ENCODE data around the gene NCOR2. TPM values are rescaled to one million over a fixed set of nuclear protein-coding genes. Genes with fewer than 3 reads are reported as not detected.
A peak's percentile ranks its signal among the peaks of the same experiment; 100 is the strongest.

Gene NCOR2
- total RNA-seq, 1 donor: 45.2 TPM

DNA sequence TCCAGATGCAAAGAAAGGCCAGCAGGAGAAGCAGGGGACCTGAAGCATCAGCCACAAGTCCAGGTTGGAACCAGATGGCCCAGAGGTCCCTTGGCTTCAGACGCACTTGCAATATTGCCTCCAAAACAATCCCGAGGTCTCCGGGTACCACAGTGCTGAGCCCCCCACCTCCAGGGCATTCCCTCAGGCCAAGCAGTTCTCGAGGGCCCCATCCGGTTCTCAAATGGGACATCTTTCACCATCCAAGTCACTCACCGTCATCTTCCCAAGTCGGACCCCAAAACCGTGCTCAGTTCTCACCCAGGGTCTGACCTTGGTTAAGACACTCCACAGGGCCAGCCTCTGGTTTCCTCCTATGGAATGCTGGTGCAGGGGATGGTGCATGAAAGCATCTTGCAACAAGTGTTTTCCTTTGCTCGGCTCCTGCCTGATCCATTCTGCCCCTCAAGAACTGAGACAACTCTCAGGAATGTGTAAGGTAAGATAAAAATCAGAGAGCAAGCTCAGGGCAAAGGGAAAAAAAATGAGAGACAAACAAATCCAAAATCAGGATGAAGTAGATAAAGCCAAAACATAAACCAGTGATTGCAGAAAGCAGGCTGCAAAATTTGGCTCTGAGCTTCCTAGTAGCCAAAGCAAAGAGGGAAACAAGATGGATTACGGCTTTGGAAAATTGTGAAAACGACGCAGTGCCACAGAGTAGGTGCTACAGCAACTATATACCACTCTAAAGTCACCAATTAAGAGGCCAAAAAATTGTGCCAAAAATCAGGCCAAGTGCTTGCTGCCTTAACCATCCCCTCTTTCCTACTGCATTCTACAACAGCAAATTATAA is 8.0 kb downstream of the NCOR2 start:
- Histone ChIP-seq H3K36me3 (ENCODE audit: insufficient read depth, low read length) (no peaks in the 10 kb centered on the region), H3K27ac (ENCODE audit: low read depth, low read length) (no peak overlapping the region), H3K79me2 (ENCODE audit: insufficient read depth, low read length) (peaks cover 98% of the 10 kb centered on the region), H2AFZ (ENCODE audit: low read length) (no peak overlapping the region), H3K4me2 (ENCODE audit: insufficient read depth, low read length) (no peak overlapping the region), H3K27me3 (ENCODE audit: insufficient read depth, low read length) (no peaks in the 10 kb centered on the region), H3K9me3 (ENCODE audit: low read depth, low read length) (no peaks in the 10 kb centered on the region), H3K4me1 (ENCODE audit: insufficient read depth, low read length) (peaks cover 6% of the 10 kb centered on the region), H3K4me3 (ENCODE audit: insufficient read depth, low read length) (no peak overlapping the region), H4K20me1 (ENCODE audit: insufficient read depth, low read length) (peaks cover 89% of the 10 kb centered on the region)
- TF ChIP-seq, protein P1, sequence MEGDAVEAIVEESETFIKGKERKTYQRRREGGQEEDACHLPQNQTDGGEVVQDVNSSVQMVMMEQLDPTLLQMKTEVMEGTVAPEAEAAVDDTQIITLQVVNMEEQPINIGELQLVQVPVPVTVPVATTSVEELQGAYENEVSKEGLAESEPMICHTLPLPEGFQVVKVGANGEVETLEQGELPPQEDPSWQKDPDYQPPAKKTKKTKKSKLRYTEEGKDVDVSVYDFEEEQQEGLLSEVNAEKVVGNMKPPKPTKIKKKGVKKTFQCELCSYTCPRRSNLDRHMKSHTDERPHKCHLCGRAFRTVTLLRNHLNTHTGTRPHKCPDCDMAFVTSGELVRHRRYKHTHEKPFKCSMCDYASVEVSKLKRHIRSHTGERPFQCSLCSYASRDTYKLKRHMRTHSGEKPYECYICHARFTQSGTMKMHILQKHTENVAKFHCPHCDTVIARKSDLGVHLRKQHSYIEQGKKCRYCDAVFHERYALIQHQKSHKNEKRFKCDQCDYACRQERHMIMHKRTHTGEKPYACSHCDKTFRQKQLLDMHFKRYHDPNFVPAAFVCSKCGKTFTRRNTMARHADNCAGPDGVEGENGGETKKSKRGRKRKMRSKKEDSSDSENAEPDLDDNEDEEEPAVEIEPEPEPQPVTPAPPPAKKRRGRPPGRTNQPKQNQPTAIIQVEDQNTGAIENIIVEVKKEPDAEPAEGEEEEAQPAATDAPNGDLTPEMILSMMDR (IDR thresholded peaks at IDR 0.05; ENCODE audit: extremely low read depth, low read depth, low read length): no peak
- peak; percentile 3 for DNase-seq (ENCODE audit: insufficient read length, low spot score, missing footprints)

DNA sequence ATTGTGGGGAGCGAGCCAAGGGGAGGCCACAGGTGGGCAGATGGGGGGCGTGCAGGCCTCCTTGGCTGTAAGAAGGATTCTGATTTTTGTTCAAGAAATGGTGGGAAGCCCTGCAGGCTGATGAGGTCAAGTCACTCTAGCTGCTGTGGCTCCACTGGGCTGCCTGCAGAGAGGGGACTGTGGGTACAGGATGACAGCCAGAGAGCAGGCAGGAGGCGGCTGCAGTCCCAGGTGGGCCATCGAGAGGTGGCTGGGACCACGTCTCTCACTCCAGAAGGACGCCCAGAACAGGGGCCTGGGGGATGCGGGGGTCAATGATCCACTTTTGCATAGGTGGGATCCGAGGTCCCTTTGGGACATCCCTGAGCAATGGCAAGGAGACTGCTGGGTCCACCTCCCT is 9.1 kb downstream of the NCOR2 start:
- Histone ChIP-seq H3K27me3 (ENCODE audit: insufficient read depth, low read length) (no peaks in the 10 kb centered on the region), H3K79me2 (ENCODE audit: insufficient read depth, low read length) (peaks cover 99% of the 10 kb centered on the region), H3K36me3 (ENCODE audit: insufficient read depth, low read length) (no peaks in the 10 kb centered on the region), H3K27ac (ENCODE audit: low read depth, low read length) (no peak overlapping the region), H3K9me3 (ENCODE audit: low read depth, low read length) (no peaks in the 10 kb centered on the region), H3K4me3 (ENCODE audit: insufficient read depth, low read length) (no peak overlapping the region), H3K4me2 (ENCODE audit: insufficient read depth, low read length) (no peak overlapping the region), H2AFZ (ENCODE audit: low read length) (no peak overlapping the region), H3K4me1 (ENCODE audit: insufficient read depth, low read length) (peaks cover 4% of the 10 kb centered on the region), H4K20me1 (ENCODE audit: insufficient read depth, low read length) (peaks cover 90% of the 10 kb centered on the region)
- TF ChIP-seq, protein P1 (IDR thresholded peaks at IDR 0.05; ENCODE audit: extremely low read depth, low read depth, low read length): no peak
- DNase-seq (ENCODE audit: insufficient read length, low spot score, missing footprints): peak; percentile 52

DNA sequence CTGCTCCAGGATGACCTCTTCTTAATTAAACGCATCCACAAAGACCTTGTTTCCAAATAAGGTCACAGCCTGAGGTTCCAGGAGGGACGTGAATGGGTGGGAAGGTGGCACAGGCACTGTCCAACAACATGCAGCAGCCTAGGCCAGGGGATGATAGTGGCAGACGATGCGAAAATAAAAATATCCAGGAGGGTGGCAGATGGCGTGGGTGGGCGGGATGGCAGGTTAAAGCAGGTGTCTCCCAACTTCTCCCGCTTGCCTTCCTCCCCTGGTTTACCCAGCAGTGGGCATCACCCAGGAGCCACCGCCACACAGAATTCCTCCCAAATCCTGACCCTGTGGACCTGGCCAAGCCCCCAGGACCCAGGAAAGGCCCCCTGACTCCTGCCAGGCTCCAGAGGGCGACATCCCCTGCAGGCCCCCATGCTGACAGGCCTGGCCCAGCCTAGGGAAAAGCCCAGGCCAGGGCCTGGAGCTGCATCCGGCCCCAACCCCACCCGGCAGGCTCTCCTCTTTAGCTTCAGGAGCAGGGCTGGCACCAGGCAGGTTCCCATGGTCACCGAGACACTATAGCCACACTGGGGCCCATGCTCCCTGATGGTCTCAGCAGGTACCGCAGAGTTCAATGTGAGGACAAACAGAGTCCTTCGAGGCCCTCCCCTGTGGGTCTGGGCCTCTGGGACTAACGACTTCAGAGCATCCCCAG is 9.7 kb downstream of the NCOR2 start:
- H2AFZ ChIP-seq (ENCODE audit: low read length): no peak overlapping the region

More for the DNA sequence above, 9.7 kb downstream of the NCOR2 start:
- Histone ChIP-seq H3K27me3 (ENCODE audit: insufficient read depth, low read length) (no peaks in the 10 kb centered on the region), H3K4me1 (ENCODE audit: insufficient read depth, low read length) (peaks cover 4% of the 10 kb centered on the region), H4K20me1 (ENCODE audit: insufficient read depth, low read length) (peaks cover 90% of the 10 kb centered on the region), H3K27ac (ENCODE audit: low read depth, low read length) (no peak overlapping the region), H3K9me3 (ENCODE audit: low read depth, low read length) (no peaks in the 10 kb centered on the region), H3K4me3 (ENCODE audit: insufficient read depth, low read length) (no peak overlapping the region), H3K79me2 (ENCODE audit: insufficient read depth, low read length) (peaks cover 99% of the 10 kb centered on the region), H3K36me3 (ENCODE audit: insufficient read depth, low read length) (no peaks in the 10 kb centered on the region), H3K4me2 (ENCODE audit: insufficient read depth, low read length) (no peak overlapping the region)
- TF ChIP-seq, protein P1 (IDR thresholded peaks at IDR 0.05; ENCODE audit: extremely low read depth, low read depth, low read length): no peak
- peak; percentile 68 for DNase-seq (ENCODE audit: insufficient read length, low spot score, missing footprints)

Measured in osteoblast (primary cell).